ENCODE data around the gene RAMP3.

The RAMP3 gene

DNA sequence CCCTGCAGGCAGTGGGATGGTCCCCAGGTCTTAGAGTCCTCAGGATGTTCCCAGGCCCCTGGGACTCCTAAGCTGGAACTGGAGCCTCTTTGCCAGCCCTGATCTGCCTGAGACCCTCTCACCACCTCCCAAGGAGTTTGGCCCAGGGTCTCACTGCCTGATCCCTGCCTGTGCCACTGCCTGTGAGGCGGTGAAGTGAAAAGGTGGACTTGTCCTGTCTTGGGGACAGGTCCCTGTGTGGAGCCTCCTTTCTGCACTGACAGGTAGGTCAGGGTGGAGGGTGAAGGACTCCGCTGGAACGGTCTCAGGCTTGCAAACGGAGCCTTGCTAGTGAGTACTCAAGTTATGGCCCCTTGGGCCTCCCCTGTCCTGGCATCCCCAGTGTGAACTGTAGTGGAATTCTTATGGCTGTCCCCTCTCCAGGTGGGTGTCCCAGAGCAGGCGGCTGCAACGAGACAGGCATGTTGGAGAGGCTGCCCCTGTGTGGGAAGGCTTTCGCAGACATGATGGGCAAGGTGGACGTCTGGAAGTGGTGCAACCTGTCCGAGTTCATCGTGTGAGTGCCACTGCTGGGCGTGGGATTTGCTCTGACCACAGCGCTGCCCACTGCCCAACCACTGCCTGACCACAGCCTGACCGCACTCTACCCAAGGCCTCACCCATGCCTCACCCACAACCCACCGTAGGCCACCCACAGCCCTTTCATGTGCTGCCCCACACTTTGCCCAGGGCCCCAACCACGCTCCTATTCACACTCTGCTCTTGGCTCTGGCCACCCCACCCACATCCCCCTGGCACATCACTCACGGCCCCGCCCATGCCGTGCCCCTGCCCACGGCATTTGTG is 19.5 kb downstream of the RAMP3 start:
- no peak overlapping the region for H3K27ac ChIP-seq
- DNase-seq (ENCODE audit: low read depth, low spot score), result no peak

DNA sequence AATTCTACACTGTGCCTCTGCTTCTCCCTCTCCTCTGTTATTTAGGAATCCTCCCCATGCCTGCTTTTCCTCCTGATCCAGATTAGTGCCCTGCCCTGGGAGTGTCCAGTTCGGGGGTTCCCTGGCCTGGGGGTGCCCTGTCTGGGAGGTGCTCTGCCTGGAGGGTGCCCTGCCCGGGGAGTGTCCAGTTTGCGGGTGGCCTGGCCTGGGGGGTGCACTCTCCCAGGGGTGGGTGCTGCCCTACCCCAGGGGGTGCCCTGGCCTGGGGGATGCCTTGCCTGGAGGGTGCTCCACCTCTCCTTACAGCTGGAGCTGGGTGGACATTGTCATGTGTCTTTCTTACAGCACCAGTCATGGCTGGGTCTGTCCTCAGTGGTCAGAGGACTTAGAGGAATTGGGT is 20.2 kb downstream of the RAMP3 start:
- DNase-seq (ENCODE audit: low read depth, low spot score), result no peak

DNA sequence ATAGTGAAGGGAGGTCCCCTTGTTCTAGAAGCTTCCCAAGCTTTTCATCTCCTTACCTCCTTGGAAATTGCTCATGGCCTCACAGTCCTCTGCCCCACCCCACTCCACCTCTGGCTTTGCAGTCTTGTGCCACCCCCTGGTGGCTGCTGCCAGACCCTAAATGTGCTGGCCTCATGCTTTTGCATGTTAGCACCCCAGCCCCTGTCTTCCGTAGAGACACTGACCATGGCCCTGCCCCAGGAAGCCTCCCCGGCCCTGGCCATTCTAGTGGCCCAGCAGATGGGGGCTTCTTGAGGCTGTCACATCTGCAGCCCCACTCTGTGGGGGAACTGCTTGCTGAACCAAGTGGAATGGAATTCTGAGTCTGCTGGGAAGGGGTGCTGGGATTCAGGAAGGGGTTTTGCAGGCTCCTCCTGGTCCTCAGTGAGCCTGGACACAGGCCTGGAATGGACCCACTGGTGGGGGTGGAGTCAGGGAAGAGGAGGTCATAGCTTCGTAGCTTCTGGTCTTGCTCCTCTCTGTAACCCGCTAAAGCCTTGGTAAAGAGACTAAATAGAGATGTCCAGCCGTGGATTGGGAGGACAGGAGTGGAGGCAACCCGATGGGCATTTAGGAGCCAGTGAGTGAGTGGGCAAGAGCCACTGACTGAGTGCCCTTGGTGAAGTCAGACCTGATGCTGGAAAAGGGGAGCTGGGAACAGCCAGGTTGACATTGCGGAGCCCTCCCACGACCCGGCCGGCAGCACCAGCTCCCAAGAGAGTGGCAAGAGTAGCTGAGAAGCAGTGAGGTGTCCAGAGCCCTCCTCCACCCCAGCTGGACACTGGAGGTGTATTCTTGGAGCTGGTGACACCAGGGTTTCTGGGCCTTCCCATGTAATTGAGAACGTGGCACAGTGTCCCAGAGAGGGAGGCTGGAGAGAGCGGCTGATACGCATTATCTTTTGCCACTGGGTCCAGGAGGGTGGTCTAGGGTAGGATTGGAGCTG is 20.9 kb downstream of the RAMP3 start:
- H3K27ac ChIP-seq, result no peak overlapping the region
- no peak for DNase-seq (ENCODE audit: low read depth, low spot score)

More for the DNA sequence above, 20.2 kb downstream of the RAMP3 start:
- no peak overlapping the region for H3K27ac ChIP-seq

DNA sequence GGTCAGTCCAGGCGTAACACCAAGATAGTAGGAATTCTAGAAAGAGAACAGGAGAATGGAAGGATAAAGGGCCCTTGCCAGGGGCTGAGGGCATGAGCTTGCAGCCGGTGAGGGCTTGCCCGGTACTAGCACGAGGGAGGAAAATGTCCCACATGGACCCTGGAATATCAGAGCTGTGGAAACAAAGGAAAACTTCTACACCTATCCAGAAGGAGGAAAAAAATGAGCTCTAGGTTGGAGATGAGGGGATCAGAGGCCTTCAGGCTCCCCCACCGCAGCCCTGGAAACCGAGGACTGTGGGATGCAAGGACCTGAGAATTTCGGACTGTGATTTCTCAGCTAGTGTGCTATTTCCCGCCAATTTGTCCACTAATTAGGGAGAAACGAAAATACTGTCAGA is 22.1 kb downstream of the RAMP3 start:
- no peak for DNase-seq (ENCODE audit: low read depth, low spot score)
- H3K27ac ChIP-seq, result no peak overlapping the region

DNA sequence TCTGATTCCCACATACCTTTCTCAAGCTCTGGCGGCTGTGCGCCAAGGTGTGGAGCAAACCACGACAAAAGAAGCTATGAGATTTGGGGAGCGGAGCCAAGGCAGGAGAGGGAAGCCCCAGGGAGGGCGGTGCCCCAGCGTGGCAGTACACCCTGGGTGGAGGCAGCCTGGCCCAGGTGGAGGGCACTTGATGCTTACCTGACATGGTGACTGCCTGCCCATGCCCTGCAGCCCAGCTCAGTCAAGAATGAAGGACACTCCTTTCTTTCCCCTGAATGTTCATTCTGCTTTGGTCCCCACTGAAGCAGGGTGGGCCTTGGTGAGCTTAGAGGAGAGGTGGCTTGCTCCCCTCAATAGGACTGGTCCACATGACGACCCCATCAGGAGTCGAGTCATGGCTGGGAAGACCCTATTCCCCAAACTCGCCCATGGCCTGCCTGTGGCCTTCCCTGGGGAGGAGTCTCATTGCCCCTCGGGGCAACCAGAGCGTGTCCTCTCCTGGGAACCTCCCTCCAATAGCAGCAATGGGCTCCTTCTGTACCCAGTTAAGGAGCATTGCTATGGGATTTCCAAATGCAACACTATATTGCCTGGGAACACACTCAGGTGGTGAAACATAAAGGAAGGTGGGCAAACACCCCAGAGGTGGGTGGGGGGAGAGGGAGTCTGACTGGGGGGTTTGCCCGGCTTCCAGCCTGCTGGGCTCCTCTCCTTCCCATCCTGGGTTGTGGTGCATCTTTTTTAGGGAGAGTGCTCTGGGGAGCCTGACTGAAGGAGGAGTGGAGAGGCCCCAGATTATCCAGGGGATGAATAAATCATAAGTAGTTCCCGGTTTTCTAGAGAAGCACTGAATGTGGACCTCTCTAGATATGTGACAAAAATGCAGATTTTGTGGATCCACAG is 22.7 kb downstream of the RAMP3 start:
- DNase-seq (ENCODE audit: low read depth, low spot score), result no peak
- no peak overlapping the region for H3K27ac ChIP-seq

DNA sequence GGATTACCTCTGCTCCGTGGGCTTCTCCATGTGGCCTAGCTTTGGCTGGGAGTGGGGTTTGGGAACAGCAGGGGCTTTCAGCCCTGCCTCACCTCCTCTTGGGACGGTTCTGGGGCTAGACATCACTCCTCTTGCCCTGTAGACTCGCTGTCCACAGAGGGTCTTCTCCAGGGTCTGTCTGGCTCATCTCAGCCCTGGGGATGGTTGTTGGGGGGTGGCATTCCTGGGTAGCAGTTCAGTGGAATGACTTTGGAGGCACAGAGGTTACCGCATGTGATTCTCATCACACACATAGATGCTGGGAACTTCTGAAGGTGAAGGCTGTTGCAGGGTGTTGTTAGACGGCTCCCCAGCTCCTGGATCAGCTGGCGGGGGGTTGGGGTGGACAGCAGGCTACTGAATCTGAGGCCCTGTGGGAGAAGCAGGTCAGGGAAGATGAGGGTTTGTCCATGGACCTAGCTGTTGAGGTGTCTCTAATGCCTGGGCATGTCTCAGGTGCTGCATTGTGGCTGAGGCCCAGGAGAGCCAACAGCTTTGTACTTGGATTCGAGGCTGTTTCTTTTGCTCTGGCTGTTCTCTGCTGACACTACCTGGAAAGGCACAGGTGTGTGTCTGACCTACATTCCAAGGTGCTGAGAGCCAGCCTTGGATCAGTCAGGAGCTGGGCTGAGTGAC is 23.8 kb downstream of the RAMP3 start:
- DNase-seq (ENCODE audit: low read depth, low spot score), result no peak
- no peak overlapping the region for H3K27ac ChIP-seq

DNA sequence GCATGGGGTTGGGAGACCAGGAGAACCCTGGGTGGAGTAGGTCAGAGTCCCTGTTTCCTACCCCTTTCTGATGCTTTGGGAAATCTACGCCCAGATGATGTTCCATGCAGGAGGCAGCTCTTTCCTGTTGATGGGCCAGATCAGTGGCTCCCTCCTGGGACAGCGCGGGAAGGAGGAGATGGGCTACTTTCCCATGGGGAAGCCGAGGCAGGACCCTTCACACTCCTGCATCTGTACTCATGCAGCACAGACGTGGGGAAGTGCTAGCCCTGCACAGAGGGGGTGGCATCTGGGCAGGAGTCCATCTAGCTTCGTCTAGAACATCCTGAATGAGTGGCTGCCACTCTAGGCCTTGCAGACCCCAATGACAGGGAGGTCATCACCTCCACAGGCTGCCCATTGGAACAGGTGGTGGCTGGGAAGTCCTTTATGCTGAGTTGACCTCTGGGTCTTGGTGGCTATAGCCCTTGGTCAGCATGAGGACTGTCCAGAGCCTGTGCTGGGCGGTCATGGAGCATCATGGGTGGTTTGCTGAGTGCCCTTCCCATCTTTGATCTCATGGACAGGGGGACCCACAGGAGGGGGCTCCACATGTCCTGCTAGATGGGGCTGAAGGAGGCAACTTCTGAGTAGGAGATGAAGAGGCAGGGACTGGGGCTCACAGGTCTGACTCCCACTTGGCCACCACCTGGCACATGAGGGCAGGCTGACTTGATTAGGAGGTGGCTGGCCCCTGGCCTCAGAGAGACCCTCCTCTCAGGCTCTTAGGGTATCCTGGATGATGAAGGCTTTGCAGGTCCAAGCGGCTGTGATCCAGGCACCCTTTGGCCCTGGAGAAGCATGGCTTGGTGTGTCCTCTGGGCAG is 24.6 kb downstream of the RAMP3 start:
- H3K27ac ChIP-seq, result no peak overlapping the region
- no peak for DNase-seq (ENCODE audit: low read depth, low spot score)

DNA sequence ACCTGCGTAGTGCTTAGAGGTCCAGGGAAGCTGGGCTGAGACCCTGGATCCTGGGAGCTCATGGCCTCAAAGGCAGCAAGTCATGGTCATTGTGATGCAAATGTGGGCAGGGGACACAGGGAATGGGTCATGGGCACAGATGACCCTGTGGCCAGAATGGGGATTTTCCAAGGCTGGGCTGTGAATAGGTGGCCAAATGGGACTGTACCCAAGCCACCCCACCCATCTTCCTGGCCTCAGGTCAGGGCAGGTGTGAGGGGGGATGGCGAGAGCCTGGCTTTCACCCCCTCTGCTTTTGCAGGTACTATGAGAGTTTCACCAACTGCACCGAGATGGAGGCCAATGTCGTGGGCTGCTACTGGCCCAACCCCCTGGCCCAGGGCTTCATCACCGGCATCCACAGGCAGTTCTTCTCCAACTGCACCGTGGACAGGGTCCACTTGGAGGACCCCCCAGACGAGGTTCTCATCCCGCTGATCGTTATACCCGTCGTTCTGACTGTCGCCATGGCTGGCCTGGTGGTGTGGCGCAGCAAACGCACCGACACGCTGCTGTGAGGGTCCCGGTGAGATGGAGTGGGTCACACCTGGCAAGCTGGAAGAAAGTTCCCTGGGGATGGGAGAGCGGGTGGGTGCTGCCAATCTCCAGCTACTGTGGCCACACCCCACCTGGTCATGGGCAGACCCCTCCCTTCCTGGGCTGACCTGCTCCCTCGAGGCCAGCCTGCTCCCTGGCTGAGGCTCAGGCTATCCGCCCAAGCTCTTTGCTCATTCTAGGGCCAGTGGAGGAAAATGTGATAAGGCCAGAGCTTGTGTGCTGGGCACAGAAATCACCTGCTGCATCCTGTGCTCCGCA is 25.5 kb downstream of the RAMP3 start:
- H3K27ac ChIP-seq, result no peak overlapping the region
- no peak for DNase-seq (ENCODE audit: low read depth, low spot score)

DNA sequence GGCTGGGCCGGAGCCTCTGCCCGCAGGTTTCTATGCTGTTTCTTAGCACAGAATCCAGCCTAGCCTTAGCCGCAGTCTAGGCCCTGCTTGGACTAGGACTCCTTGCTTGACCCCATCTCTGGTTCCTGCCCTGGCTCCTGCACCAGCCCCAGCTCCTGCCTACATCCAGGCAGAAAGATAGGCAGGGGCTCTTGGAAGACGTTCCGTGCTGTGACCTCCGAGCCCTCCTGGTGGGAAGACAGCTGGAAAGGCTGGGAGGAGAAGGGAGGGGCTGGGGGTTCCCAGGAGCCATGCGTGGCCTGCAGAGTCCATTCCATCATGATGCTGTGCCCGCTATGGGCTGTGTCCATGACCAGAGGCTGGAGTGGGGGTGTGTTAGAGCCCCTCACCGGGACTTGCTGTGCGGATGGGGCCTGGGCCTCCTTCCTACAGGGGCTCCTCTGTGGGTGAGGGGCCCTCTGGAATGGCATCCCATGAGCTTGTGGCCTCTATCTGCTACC is 26.2 kb downstream of the RAMP3 start:
- H3K27ac ChIP-seq, result no peak overlapping the region
- DNase-seq (ENCODE audit: low read depth, low spot score), result no peak

DNA sequence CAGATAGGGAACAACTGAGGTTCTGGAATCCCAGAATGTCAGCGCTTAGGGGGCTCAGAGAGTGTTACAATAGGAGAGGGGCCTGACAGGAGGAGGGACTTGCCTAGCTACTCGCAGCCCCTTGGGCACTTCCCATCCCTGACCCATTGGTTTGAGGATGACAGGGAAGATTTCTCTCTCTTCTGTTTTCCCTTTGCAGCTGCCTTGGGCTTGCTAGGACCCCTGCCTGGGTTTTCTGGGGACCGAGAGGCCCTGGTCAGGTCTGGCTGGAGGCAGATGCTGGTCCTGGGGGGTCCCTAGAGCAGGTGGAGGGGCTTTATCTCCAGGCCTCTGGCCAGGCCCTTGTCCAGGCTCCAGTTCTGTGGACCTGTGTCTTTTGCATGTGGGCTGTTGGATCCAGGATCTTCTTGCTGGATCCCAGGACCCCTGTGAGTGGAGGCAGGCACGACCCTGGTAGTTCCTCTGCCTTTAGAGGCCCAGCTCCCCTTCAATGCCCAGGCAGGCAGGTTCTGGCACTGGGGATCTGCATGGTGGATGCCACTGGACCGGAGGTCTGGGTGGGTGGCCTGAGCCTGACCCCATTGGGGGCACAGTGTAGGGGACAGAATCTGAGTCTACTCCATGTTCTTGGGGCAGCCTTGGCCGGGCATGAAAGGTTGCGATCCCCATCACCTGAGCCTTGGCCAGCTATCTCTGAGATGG is 26.9 kb downstream of the RAMP3 start:
- no peak for DNase-seq (ENCODE audit: low read depth, low spot score)
- no peak overlapping the region for H3K27ac ChIP-seq

DNA sequence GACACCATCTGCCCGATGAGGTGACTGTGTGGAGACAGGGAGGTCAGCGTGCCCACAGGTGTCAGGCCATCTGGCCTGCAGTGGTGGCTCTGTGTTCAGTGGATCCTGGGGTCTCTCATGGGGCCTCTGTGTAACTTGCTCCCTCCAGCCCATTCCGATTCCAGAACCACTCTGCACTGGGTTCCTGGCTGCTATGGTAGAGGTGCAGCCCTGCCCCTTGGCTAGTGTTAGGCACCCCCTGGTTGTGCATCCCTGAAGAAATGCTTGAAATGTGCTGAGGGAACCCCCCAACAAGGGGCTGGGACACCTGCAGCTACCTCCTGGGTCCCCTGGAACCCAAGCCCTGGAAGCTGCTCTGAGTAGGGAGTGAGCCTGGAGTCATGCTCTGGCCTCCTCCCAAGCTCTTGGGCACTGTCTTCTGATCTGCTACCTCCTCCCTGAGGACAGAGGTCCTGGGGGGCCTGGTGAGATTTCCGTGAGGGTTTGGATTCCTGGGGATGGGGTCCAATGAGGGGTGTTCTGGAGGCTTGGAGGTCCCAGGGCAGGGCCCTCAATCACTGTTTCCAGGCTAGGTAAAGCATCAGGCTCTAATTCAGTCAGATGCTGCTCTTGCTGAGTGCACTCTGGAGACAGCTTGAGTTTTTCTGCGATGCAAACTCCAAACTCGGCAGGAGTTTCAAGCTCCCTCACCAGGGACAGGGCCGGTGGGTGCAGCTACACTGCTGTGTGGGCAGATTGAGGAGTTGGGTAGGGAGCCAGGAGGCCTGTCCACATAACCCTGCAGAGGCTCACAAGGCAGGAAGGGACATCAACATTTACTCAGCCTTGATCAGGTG is 27.7 kb downstream of the RAMP3 start:
- no peak for DNase-seq (ENCODE audit: low read depth, low spot score)
- H3K27ac ChIP-seq, result no peak overlapping the region

DNA sequence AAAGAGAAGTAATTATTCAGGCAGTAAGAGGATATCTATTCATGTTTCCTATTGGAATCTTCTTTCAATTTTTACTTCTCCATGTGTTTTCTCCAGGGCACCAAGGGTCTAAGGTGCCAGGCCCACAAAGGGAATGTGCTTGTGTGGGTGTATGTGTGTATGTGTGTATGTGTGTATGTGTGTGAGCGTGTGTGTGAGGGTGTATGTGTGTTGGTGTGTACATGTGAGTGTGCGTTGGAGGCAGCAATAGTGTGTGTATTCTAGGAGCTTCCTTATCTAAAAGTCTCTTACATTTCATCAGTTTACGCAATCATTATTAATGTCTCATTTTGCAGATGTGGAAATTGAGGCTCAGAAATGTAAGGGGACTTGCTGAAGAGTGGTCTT is 28.3 kb downstream of the RAMP3 start:
- no peak for DNase-seq (ENCODE audit: low read depth, low spot score)
- no peak overlapping the region for H3K27ac ChIP-seq

DNA sequence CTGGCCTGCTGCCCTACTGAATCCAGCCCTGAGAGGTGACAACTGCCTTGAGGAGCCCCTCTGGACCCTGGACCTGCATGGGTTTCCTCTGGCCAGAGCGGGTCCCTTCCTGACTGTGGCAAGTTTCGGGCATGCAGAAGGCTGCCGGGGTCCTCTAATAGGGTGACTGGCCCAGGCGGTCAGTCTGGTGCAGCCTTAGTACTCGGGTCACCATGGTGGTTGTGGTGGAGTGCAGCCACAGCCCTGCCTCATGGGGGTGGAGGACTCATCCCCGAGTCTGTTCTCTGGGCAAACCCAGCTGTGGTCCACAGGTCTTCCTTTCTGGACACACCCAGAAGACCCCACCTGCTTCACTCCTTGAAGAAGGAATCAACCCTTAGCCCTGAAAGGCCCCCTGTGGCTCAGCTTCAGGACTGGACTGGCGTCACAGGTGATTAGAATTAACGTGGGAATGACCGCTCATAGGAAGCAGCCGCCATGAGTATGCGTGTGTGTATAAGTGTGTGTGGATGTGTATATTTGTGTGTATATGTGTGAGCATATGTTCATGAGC is 28.7 kb downstream of the RAMP3 start:
- no peak for DNase-seq (ENCODE audit: low read depth, low spot score)
- no peak overlapping the region for H3K27ac ChIP-seq

DNA sequence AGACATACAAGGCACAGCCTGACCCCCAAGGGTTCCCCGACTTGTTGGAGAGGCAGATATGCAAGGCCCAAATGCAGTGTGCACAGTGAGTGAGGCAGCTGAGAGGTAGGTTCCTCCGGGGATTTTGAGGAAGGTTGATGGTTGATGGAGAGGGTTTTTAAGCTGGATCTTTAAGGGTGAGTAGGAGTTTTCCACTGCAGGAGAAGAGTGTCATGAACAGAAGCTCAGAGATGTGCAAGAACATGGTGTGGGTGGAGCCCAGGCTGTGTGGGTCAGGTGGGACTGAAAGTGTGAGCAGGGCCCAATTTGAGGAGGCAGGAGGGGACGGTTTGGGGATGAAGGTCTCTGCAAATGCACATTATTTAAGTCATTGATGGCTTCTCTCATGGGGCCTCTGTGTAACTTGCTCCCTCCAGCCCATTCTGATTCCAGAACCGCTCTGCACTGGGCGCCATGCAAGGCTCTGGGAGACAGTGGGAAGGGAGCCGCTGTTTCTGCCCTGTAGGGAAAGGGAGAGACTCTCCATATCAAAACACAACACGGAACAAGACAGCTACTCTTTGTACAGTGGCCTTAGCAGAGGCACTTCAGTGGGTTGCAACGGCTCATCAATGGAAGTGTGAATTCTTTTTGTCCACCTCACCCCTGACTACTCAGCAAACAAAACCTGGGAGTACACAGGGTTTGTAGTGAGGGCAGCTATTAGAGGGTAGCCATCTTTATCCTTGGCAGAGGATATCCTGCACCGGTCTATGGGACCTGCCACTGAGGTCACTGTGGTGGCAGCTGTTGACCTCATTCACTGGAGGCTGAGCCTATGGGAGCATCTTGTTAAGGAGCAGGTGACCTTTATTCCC is 29.7 kb downstream of the RAMP3 start:
- no peak overlapping the region for H3K27ac ChIP-seq
- DNase-seq (ENCODE audit: low read depth, low spot score), result no peak

DNA sequence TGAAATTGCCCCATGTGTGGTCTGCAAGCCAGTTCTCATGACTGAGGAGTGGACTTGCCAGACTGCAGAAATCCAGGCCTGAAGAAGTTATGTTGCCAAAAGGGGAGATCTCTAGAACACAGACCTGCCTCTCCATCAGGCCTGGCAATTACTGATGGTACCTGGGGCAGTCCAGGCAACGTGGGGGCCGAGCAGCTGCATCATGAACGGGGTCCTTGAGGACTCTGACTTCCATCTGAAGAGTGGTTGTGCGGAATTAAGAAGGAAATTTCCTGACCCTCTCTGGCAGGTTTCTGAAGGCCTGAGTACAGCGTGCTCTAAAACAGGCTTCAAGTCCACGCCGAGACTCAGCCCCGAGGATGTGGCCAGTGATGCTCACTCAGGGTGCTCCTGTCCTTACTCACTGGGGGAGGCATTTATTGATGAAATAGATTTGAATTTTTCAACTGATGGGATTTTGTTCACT is 30.4 kb downstream of the RAMP3 start:
- H3K27ac ChIP-seq, result no peak overlapping the region
- no peak for DNase-seq (ENCODE audit: low read depth, low spot score)
